HepG2 (cell line): ENCODE results near the gene PPP2R2B. TPM values are rescaled to one million over a fixed set of nuclear protein-coding genes. Genes with fewer than 3 reads are reported as not detected.

ENCODE experiments used
- ATAC-seq: fragments of 200-7000 bp; cut with Tn5 transposase; 3 replicates; pipeline ENCODE4 v1.9.1; 2020; ENCODE audit warnings: mild to moderate bottlenecking, moderate library complexity
- BruUV-seq: library from RNA; stranded (reverse); fragments of 400-500 nt; replicated peaks from 2 replicates; lab custom pipeline; 2021; lab: Mats Ljungman, UMichigan
- CTCF ChIA-PET: fragments of 300-600 bp; formaldehyde crosslinking; extraction: SDS; loops from one replicate; lab custom pipeline; 2021; ENCODE audit warnings: low total read pairs, inconsistent platforms, low intra/inter-chr PET ratio; lab: Yijun Ruan, JAX
- POLR2A ChIA-PET: fragments of 350-600 bp; sonication (Branson Sonifier 250); formaldehyde crosslinking; loops from one replicate; lab custom pipeline; 2020; ENCODE audit warnings: antibody characterized with exemption, inconsistent platforms; lab: Yijun Ruan, JAX
- DNase-seq: peaks from one replicate; pipeline ENCODE4 v3.0.0-alpha.2; 2015; ENCODE audit warnings: low spot score
- FAIRE-seq: peaks from 3 replicates; lab custom pipeline; 2011; peaks lifted over from hg19 to GRCh38; lab: Jason Lieb, UNC
- H2AFZ ChIP-seq: one replicate; pipeline ENCODE4 v1.6.1; 2011; ENCODE audit warnings: low read length, inconsistent platforms
- H3K27ac ChIP-seq: fragments of 300-600 bp; 3 replicates; pipeline ENCODE4 v1.8.0; 2011; ENCODE audit warnings: mixed run types, mild to moderate bottlenecking, mixed read lengths, low read length, inconsistent platforms; ENCODE audit not compliant: insufficient read depth; ENCODE audit errors: extremely low read length
- H3K27me3 ChIP-seq, 2 experiments: fragments of 200-600 bp in 1 of 2; 2 replicates in 1 of 2; 3 replicates in 1 of 2; pipeline versions ENCODE4 v1.6.0 to v1.8.0; 2011; ENCODE audit warnings: low read length in 2 of 2, mild to moderate bottlenecking in 2 of 2, moderate library complexity in 2 of 2, inconsistent platforms in 1 of 2; ENCODE audit not compliant: insufficient read depth in 2 of 2, control insufficient read depth in 1 of 2
- H3K36me3 ChIP-seq, 2 experiments: fragments of 200-600 bp in 1 of 2; replicated peaks in 1 of 2; 2 replicates in 1 of 2; 3 replicates in 1 of 2; pipeline versions ENCODE4 v1.5.1 to v1.8.0; 2011; ENCODE audit warnings: low read length in 2 of 2, inconsistent platforms in 1 of 2; ENCODE audit not compliant: insufficient read depth in 2 of 2, control insufficient read depth in 1 of 2
- H3K4me1 ChIP-seq: 2 replicates; pipeline ENCODE4 v1.5.1; 2012; ENCODE audit warnings: low read length, inconsistent platforms; ENCODE audit not compliant: insufficient read depth
- H3K4me2 ChIP-seq: 2 replicates; pipeline ENCODE4 v1.6.0; 2011; ENCODE audit warnings: low read depth, low read length, inconsistent platforms
- H3K4me3 ChIP-seq, 3 experiments: fragments of 200-600 bp in 1 of 3; sonication (generic), shearing (Covaris generic) in 1 of 3; replicated peaks in 1 of 3; 2 replicates each; pipeline ENCODE4 v1.5.1; 2011 to 2016; ENCODE audit warnings: low read length in 3 of 3, inconsistent platforms in 2 of 3, low read depth in 2 of 3, mild to moderate bottlenecking in 2 of 3, control low read depth in 1 of 3, mixed read lengths in 1 of 3; ENCODE audit not compliant: insufficient read depth in 1 of 3
- H3K79me2 ChIP-seq: one replicate; pipeline ENCODE4 v1.6.1; 2011; ENCODE audit warnings: low read length, inconsistent platforms; ENCODE audit not compliant: insufficient read depth
- H3K9ac ChIP-seq: 2 replicates; pipeline ENCODE4 v1.6.0; 2011; ENCODE audit warnings: mild to moderate bottlenecking, low read depth, low read length, inconsistent platforms; ENCODE audit not compliant: insufficient read depth
- H3K9me3 ChIP-seq: 2 replicates; pipeline ENCODE4 v1.5.1; 2012; ENCODE audit warnings: mild to moderate bottlenecking, low read length
- H4K20me1 ChIP-seq: 2 replicates; pipeline ENCODE4 v1.6.0; 2011; ENCODE audit warnings: inconsistent platforms, mild to moderate bottlenecking, low read length, moderate library complexity; ENCODE audit not compliant: insufficient read depth
- ARNT2 ChIP-seq: sonication (generic); formaldehyde crosslinking; IDR thresholded peaks from 2 replicates; pipeline ENCODE4 v1.8.0; 2022; ENCODE audit warnings: mild to moderate bottlenecking, low read depth, missing genetic modification reagents, moderate library complexity
- ESRRA ChIP-seq: sonication (generic); formaldehyde crosslinking; IDR thresholded peaks from 2 replicates; pipeline ENCODE4 v1.5.1; 2020; ENCODE audit warnings: mild to moderate bottlenecking, low read depth, missing genetic modification reagents
- SRSF4 ChIP-seq: fragments of 200-400 bp; formaldehyde crosslinking; IDR thresholded peaks from one replicate; pipeline ENCODE4 v1.6.1; 2018; ENCODE audit warnings: mild to moderate bottlenecking, low read depth, low read length, moderate library complexity; ENCODE audit not compliant: poor library complexity, severe bottlenecking
- YY1 ChIP-seq: IDR thresholded peaks from 2 replicates; pipeline ENCODE4 v1.6.1; 2011; ENCODE audit warnings: low read length, low read depth, moderate library complexity, mild to moderate bottlenecking; ENCODE audit not compliant: insufficient read depth, insufficient replicate concordance
- ZNF10 ChIP-seq: sonication (generic); formaldehyde crosslinking; IDR thresholded peaks from 2 replicates; pipeline ENCODE4 v1.4.0; 2020; ENCODE audit warnings: mild to moderate bottlenecking, low read depth, missing genetic modification reagents, borderline replicate concordance
- ZNF558 ChIP-seq: sonication (generic); formaldehyde crosslinking; IDR thresholded peaks from 2 replicates; pipeline ENCODE4 v1.9.0; 2022; ENCODE audit warnings: mild to moderate bottlenecking, missing genetic modification reagents, borderline replicate concordance
- ZNF563 ChIP-seq: sonication (generic); formaldehyde crosslinking; IDR thresholded peaks from 2 replicates; pipeline ENCODE4 v1.8.0; 2022; ENCODE audit warnings: mild to moderate bottlenecking, moderate library complexity, missing genetic modification reagents
- WGBS: methylation state at CpG from one replicate; pipeline ENCODE4 v1.1.6; 2017; ENCODE audit warnings: low lambda C conversion rate; 5-methylcytosine and 5-hydroxymethylcytosine counted together
- in situ Hi-C: cut with HindIII; loops from 2 replicates; pipeline ENCODE4 v1.10.0; 2017; ENCODE audit warnings: low pct_unique_long_range_greater_than_20kb; ENCODE audit not compliant: extremely low pct_ligation_motif_present
- intact Hi-C: fragments of 100-400 bp; cut with micrococcal nuclease; formaldehyde crosslinking; loops from one replicate; pipeline ENCODE4 v1.10.0; 2022; ENCODE audit not compliant: unreplicated experiment
- polyA plus RNA-seq, 8 experiments: library from polyadenylated mRNA; depleted of rRNA in 3 of 8; stranded (reverse) in 7 of 8; unstranded in 1 of 8; fragments of >200 nt; fragmentation: Illumina TruSeq in 4 of 8; extraction: Trizol in 4 of 8; gene quantifications; 2 replicates each; pipeline versions ENCODE4 v1.2.1 to v1.2.3, GENCODE V29; 2011 to 2016; ENCODE audit warnings: low read depth in 4 of 8, missing spikeins in 1 of 8, mixed read lengths in 1 of 8; ENCODE audit not compliant: insufficient read depth in 1 of 8
- total RNA-seq, 5 experiments: library from RNA; depleted of rRNA; stranded (reverse); fragments of >200 nt; fragmentation: Illumina TruSeq; extraction: Trizol; gene quantifications; 2 replicates each; pipeline ENCODE4 v1.2.3, GENCODE V29; 2016; ENCODE audit warnings: low read depth in 1 of 5
- TF ChIP-seq, protein P1 (sequence below): sonication (generic); formaldehyde crosslinking; IDR thresholded peaks from 2 replicates; pipeline ENCODE4 v1.4.0; 2020; ENCODE audit warnings: missing genetic modification reagents
- TF ChIP-seq, protein P2 (sequence below): sonication (generic); formaldehyde crosslinking; IDR thresholded peaks from 2 replicates; pipeline ENCODE4 v1.4.0; 2020; ENCODE audit warnings: missing genetic modification reagents
- TF ChIP-seq, protein P3 (sequence below): sonication (generic); formaldehyde crosslinking; IDR thresholded peaks from 2 replicates; pipeline ENCODE4 v1.5.0; 2020; ENCODE audit warnings: missing genetic modification reagents
- TF ChIP-seq, protein P4 (sequence below): sonication (generic); formaldehyde crosslinking; IDR thresholded peaks from 2 replicates; pipeline ENCODE4 v1.4.0; 2020; ENCODE audit warnings: mild to moderate bottlenecking, missing genetic modification reagents

The PPP2R2B gene
- total and polyA plus RNA-seq, 2 of the 13 experiments (the other 11 are each of a cell fraction or from before 2014, with no cell fraction given), result not detected

DNA sequence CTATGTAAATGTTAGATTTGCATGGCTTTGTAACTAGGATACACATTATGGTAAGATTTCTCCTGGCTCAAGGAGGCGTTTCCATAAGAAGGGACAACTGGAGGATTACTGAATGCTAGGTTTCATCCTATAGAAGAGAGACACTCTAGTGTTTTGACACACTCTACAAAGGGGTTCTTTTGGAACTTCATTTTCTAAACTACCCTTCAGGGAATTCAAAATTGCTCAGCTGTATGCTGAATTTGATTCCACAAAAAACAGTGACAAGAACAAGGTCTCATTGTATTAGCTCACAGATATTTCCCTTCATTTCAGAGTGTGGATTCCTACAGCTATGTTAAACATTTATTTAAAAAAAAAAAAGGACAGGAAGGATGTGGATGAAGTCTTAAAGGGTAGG lies 151.7 kb downstream of the PPP2R2B start:
- H3K4me3 ChIP-seq, result no peak overlapping the region
- CTCF ChIA-PET, result no interaction called here
- no peaks in the 10 kb centered on the region for H3K36me3 ChIP-seq
- BruUV-seq, result no TSS peak
- no peaks in the 10 kb centered on the region for H3K4me1 ChIP-seq
- no peaks in the 10 kb centered on the region for H3K79me2 ChIP-seq
- no peaks in the 10 kb centered on the region for H4K20me1 ChIP-seq
- no peak overlapping the region for H3K9ac ChIP-seq
- no peak for FAIRE-seq
- DNase-seq, result no peak
- POLR2A ChIA-PET, result no interaction called here
- no peak overlapping the region for H2AFZ ChIP-seq
- 0% methylated on average over 1 of the region's 1 CpG for WGBS
- no peaks in the 10 kb centered on the region for H3K27me3 ChIP-seq
- intact Hi-C loops, result no loop called here
- no peak overlapping the region for H3K27ac ChIP-seq
- in situ Hi-C loops, result no loop called here
- peaks cover 12% of the 10 kb centered on the region for H3K9me3 ChIP-seq
- no peak for ATAC-seq
- H3K4me2 ChIP-seq, result no peak overlapping the region
- TF ChIP-seq, protein P1, sequence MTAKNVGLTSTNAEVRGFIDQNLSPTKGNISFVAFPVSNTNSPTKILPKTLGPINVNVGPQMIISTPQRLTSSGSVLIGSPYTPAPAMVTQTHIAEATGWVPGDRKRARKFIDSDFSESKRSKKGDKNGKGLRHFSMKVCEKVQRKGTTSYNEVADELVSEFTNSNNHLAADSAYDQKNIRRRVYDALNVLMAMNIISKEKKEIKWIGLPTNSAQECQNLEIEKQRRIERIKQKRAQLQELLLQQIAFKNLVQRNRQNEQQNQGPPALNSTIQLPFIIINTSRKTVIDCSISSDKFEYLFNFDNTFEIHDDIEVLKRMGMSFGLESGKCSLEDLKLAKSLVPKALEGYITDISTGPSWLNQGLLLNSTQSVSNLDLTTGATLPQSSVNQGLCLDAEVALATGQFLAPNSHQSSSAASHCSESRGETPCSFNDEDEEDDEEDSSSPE (CRISPR knock-in tag), result no peak
- no peak for TF ChIP-seq ESRRA (CRISPR knock-in tag)
- no peak for TF ChIP-seq YY1
- TF ChIP-seq SRSF4, result no peak
- TF ChIP-seq ZNF10 (CRISPR knock-in tag), result no peak
- no peak for TF ChIP-seq ZNF563 (CRISPR knock-in tag)
- TF ChIP-seq, protein P2, sequence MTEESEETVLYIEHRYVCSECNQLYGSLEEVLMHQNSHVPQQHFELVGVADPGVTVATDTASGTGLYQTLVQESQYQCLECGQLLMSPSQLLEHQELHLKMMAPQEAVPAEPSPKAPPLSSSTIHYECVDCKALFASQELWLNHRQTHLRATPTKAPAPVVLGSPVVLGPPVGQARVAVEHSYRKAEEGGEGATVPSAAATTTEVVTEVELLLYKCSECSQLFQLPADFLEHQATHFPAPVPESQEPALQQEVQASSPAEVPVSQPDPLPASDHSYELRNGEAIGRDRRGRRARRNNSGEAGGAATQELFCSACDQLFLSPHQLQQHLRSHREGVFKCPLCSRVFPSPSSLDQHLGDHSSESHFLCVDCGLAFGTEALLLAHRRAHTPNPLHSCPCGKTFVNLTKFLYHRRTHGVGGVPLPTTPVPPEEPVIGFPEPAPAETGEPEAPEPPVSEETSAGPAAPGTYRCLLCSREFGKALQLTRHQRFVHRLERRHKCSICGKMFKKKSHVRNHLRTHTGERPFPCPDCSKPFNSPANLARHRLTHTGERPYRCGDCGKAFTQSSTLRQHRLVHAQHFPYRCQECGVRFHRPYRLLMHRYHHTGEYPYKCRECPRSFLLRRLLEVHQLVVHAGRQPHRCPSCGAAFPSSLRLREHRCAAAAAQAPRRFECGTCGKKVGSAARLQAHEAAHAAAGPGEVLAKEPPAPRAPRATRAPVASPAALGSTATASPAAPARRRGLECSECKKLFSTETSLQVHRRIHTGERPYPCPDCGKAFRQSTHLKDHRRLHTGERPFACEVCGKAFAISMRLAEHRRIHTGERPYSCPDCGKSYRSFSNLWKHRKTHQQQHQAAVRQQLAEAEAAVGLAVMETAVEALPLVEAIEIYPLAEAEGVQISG (CRISPR knock-in tag), result no peak
- no peak for TF ChIP-seq ZNF558 (CRISPR knock-in tag)
- TF ChIP-seq, protein P3, sequence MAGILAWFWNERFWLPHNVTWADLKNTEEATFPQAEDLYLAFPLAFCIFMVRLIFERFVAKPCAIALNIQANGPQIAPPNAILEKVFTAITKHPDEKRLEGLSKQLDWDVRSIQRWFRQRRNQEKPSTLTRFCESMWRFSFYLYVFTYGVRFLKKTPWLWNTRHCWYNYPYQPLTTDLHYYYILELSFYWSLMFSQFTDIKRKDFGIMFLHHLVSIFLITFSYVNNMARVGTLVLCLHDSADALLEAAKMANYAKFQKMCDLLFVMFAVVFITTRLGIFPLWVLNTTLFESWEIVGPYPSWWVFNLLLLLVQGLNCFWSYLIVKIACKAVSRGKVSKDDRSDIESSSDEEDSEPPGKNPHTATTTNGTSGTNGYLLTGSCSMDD, result no peak
- TF ChIP-seq, protein P4, sequence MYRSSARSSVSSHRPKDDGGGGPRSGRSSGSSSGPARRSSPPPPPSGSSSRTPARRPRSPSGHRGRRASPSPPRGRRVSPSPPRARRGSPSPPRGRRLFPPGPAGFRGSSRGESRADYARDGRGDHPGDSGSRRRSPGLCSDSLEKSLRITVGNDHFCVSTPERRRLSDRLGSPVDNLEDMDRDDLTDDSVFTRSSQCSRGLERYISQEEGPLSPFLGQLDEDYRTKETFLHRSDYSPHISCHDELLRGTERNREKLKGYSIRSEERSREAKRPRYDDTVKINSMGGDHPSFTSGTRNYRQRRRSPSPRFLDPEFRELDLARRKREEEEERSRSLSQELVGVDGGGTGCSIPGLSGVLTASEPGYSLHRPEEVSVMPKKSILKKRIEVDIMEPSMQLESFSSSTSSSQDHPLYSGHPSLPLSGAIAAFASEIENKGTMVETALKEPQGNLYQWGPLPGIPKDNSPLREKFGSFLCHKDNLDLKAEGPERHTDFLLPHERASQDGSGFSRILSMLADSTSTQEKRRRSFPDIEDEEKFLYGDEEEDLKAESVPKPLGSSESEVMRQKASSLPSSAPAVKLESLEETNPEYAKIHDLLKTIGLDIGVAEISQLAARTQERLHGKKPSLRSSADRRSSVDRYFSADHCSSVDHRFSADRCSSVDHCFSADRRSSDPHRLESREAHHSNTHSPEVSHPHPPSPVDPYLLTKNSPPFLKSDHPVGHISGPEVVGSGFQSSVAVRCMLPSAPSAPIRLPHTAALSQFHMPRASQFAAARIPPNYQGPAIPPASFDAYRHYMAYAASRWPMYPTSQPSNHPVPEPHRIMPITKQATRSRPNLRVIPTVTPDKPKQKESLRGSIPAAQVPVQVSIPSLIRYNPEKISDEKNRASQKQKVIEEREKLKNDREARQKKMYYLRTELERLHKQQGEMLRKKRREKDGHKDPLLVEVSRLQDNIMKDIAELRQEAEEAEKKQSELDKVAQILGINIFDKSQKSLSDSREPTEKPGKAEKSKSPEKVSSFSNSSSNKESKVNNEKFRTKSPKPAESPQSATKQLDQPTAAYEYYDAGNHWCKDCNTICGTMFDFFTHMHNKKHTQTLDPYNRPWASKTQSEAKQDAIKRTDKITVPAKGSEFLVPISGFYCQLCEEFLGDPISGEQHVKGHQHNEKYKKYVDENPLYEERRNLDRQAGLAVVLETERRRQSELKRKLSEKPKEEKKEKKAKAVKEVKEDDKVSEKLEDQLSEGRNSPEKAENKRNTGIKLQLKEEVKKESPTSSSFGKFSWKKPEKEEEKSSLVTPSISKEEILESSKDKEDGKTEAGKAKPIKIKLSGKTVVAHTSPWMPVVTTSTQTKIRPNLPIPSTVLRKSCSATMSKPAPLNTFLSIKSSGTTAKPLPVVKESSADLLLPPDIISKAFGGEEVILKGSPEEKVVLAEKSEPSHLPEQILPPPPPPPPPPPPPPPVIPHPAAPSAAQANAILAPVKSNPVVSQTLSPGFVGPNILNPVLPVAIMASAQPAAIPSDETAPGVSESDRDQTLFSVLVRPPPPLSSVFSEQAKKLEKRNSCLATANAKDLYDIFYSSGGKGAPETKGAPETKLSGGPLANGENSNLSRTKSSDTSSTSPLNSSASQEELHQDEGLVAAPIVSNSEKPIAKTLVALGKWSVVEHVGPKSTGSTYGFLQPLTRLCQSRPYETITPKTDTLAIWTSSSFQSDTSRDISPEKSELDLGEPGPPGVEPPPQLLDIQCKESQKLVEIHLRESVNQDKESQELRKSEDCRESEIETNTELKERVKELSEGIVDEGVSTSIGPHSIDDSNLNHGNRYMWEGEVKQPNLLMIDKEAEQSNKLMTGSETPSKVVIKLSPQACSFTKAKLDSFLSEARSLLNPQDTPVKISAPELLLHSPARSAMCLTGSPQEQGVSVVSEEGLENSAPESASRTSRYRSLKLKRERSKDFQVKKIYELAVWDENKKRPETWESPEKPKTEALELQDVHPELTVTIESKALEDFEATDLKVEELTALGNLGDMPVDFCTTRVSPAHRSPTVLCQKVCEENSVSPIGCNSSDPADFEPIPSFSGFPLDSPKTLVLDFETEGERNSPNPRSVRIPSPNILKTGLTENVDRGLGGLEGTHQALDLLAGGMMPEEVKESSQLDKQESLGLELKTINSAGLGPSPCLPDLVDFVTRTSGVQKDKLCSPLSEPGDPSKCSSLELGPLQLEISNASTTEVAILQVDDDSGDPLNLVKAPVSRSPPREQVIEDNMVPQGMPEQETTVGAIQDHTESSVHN (CRISPR knock-in tag), result no peak
- TF ChIP-seq ARNT2 (CRISPR knock-in tag), result no peak
